Measurements from ENCODE around the gene GALNS.

The GALNS gene

DNA sequence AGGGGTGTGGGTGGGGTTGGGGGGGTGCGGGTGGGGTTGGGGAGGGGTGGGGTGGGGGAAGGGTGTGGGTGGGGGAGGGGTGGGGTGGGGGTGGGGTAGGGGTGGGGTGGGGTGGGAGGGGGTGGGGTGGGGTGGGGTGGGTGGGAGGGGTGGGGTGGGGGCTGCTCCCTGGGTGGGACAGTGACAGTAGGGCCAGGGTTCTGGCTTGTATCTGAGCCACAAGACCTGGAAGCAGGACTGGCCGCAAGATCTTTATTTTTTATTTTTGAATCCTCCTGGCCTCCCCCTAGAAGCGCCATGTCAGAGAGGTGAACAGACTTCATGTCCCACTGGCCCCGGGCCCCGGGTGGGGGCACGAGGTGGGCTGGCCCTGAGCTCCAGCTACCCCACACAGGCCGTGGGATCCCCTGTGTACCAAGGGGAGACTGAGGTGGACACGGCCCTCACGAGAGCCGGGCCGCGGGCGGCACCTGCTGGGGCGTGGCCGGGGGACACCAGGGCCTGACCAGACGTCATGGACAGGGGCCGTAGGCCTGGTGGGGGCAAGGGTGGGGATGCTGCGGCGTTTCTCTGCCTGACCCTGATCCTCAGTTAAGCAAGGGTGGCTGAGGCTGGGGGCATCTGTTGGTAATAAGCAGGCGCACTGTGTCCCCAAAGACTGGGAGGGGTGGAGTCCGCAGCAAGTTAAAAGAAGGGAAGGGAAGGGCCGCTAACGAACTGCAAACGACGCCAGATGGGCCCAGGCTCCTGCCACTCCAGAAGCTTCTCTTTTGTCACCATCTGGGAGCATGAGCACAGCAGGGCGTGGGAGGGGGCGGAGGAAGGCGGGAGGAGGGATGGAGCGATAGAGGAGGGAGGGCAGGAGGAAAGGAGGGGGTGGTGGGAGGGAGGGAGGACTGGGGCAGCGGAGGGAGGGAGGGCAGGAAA lies 32.0 kb upstream of the GALNS start:
- Histone ChIP-seq H3K4me1 (no peaks in the 10 kb centered on the region), H3K27me3 (ENCODE audit: control insufficient read depth, insufficient read depth, low read length) (no peaks in the 10 kb centered on the region), H3K4me3 (ENCODE audit: low read depth, low read length) (no peak overlapping the region), H3K27ac (no peak overlapping the region), H3K36me3 (ENCODE audit: control insufficient read depth, insufficient read depth, low read length) (no peaks in the 10 kb centered on the region), H3K9ac (no peak overlapping the region), H3K79me2 (no peaks in the 10 kb centered on the region), H3K9me3 (ENCODE audit: control insufficient read depth, low read length) (no peaks in the 10 kb centered on the region), H2AFZ (no peak overlapping the region), H3K4me2 (ENCODE audit: low read length) (no peak overlapping the region)
- TF ChIP-seq, protein P1, sequence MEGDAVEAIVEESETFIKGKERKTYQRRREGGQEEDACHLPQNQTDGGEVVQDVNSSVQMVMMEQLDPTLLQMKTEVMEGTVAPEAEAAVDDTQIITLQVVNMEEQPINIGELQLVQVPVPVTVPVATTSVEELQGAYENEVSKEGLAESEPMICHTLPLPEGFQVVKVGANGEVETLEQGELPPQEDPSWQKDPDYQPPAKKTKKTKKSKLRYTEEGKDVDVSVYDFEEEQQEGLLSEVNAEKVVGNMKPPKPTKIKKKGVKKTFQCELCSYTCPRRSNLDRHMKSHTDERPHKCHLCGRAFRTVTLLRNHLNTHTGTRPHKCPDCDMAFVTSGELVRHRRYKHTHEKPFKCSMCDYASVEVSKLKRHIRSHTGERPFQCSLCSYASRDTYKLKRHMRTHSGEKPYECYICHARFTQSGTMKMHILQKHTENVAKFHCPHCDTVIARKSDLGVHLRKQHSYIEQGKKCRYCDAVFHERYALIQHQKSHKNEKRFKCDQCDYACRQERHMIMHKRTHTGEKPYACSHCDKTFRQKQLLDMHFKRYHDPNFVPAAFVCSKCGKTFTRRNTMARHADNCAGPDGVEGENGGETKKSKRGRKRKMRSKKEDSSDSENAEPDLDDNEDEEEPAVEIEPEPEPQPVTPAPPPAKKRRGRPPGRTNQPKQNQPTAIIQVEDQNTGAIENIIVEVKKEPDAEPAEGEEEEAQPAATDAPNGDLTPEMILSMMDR (IDR thresholded peaks at IDR 0.05) = no peak

DNA sequence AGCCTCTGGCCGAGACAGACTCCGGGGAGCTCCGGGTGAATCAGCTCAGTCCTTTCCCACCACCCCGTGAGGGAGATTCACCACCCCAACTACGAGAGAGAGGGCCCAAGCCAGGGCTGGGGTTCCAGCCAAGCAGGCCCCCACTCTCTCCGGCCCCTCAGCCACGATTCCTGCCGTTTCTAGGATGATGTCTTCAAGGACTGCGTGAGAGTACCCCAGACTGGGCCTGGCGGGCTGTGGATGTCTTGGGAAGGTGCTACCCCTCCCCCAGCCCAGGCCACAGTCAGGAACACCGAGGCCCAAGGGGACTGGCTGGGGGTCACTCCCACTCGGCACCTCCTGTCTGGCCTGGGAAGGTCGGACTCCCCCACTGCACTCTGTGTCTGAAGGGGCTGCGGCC lies 31.3 kb upstream of the GALNS start:
- no peaks in the 10 kb centered on the region for H3K79me2 ChIP-seq
- H3K4me1 ChIP-seq = no peaks in the 10 kb centered on the region
- H3K4me3 ChIP-seq (ENCODE audit: low read depth, low read length) = no peak overlapping the region
- H3K9me3 ChIP-seq (ENCODE audit: control insufficient read depth, low read length) = no peaks in the 10 kb centered on the region
- H3K27ac ChIP-seq = no peak overlapping the region
- no peaks in the 10 kb centered on the region for H3K27me3 ChIP-seq (ENCODE audit: control insufficient read depth, insufficient read depth, low read length)
- H3K36me3 ChIP-seq (ENCODE audit: control insufficient read depth, insufficient read depth, low read length) = no peaks in the 10 kb centered on the region
- no peak overlapping the region for H3K9ac ChIP-seq
- no peak overlapping the region for H2AFZ ChIP-seq
- no peak overlapping the region for H3K4me2 ChIP-seq (ENCODE audit: low read length)
- TF ChIP-seq, protein P1 (IDR thresholded peaks at IDR 0.05) = no peak

DNA sequence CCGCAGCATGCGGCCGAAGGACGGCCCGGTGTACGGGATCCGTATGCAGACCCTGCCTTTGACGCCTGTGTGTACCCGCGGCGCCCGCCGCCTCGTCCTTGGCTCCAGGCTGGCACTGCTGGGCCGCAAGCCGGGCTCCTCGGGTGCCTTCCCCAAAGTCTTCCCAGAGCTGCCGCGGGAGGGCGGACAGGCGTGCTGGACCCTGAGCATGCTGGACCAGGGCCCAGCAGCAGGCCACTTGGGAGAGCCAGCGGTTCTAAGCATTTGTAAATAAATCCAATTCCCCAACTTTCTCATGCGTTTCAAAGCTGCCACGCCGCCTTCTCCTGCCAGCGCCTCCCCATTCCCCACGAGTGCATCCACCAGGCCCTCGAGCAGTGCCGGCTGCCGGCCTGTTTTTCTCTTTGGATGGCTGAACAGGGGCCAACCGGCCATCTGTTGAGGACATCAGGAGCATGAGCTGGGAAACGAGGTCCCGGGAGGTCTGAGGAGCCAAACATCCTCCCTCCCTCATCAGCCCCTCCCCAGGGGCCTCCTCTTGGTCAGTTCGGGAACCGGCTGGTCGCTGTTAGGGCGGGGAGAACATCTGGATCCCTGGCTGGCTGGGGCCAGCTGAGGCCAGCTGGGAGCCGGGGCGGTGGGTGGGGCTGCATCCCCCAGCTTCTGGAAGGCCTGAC lies 30.2 kb upstream of the GALNS start:
- Histone ChIP-seq H3K4me3 (ENCODE audit: low read depth, low read length) (no peak overlapping the region), H3K9ac (no peak overlapping the region), H3K36me3 (ENCODE audit: control insufficient read depth, insufficient read depth, low read length) (no peaks in the 10 kb centered on the region), H3K27ac (no peak overlapping the region), H3K79me2 (no peaks in the 10 kb centered on the region), H3K27me3 (ENCODE audit: control insufficient read depth, insufficient read depth, low read length) (no peaks in the 10 kb centered on the region), H2AFZ (no peak overlapping the region), H3K9me3 (ENCODE audit: control insufficient read depth, low read length) (no peaks in the 10 kb centered on the region), H3K4me2 (ENCODE audit: low read length) (no peak overlapping the region), H3K4me1 (no peaks in the 10 kb centered on the region)
- TF ChIP-seq, protein P1 (IDR thresholded peaks at IDR 0.05) = no peak

DNA sequence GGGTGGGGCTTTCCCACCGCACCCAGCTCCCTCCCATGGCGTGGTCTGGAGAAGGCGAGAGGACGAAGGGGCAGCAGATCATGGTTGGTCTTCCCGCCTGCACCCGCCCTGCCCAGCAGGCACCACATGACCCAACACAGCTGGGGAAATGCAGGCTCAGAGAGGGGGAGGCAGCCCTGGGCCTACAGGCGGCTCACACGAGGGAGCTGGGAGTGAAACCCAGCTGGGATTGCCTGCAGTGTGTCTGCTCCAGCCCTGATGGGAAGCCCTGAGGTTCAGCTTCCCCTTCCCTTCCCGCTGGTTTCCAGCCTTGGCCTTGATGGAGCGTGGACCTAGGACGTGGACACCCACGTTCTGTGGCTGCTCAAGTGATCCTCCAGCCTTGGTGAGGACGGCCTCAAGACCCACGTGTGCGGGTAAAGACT lies 29.7 kb upstream of the GALNS start:
- no peaks in the 10 kb centered on the region for H3K27me3 ChIP-seq (ENCODE audit: control insufficient read depth, insufficient read depth, low read length)

More for the DNA sequence above, 29.7 kb upstream of the GALNS start:
- H3K4me1 ChIP-seq = no peaks in the 10 kb centered on the region
- no peak overlapping the region for H3K27ac ChIP-seq
- no peaks in the 10 kb centered on the region for H3K36me3 ChIP-seq (ENCODE audit: control insufficient read depth, insufficient read depth, low read length)
- TF ChIP-seq, protein P1 (IDR thresholded peaks at IDR 0.05) = no peak
- no peak overlapping the region for H3K4me3 ChIP-seq (ENCODE audit: low read depth, low read length)
- H3K9ac ChIP-seq = no peak overlapping the region
- no peaks in the 10 kb centered on the region for H3K79me2 ChIP-seq
- no peaks in the 10 kb centered on the region for H3K9me3 ChIP-seq (ENCODE audit: control insufficient read depth, low read length)
- no peak overlapping the region for H3K4me2 ChIP-seq (ENCODE audit: low read length)
- H2AFZ ChIP-seq = no peak overlapping the region

Measured in parathyroid adenoma (tissue), 2 donors.